Dendritic cell treated with granulocyte-macrophage colony-stimulating factor and Interleukin-4, amounts not matched to agents 40 ng/mL and 50 ng/mL, for 4 days (primary cell): ENCODE measurements around the gene INPP1.

Experiments
- H3K27ac Mint-ChIP-seq: one replicate; pipeline ENCODE4 v1.8.0; 2022; ENCODE audit warnings: mild to moderate bottlenecking, mixed read lengths
- H3K27me3 Mint-ChIP-seq: one replicate; pipeline ENCODE4 v1.8.0; 2022; ENCODE audit warnings: mild to moderate bottlenecking, mixed read lengths
- H3K36me3 Mint-ChIP-seq: one replicate; pipeline ENCODE4 v1.8.0; 2022; ENCODE audit warnings: low read depth, mixed read lengths
- H3K4me1 Mint-ChIP-seq: one replicate; pipeline ENCODE4 v1.8.0; 2022; ENCODE audit warnings: low read depth, mixed read lengths
- H3K4me3 Mint-ChIP-seq: one replicate; pipeline ENCODE4 v1.8.0; 2022; ENCODE audit warnings: mild to moderate bottlenecking, moderate library complexity, mixed read lengths
- H3K9me3 Mint-ChIP-seq: one replicate; pipeline ENCODE4 v1.8.0; 2022; ENCODE audit warnings: mixed read lengths
- intact Hi-C: fragments of 100-400 bp; cut with micrococcal nuclease; formaldehyde crosslinking; loops from one replicate; pipeline ENCODE4 v1.15.0; 2022

INPP1 gene

GRCh38 chr2:190360561-190360960 is 17.2 kb downstream of the INPP1 start:
- H3K36me3 Mint-ChIP-seq: peaks cover 9% of the 10 kb centered on the region
- intact Hi-C loops: no loop called here
- H3K27ac Mint-ChIP-seq: no peak overlapping the region
- H3K4me3 Mint-ChIP-seq: no peak overlapping the region
- H3K27me3 Mint-ChIP-seq: no peaks in the 10 kb centered on the region
- no peaks in the 10 kb centered on the region for H3K9me3 Mint-ChIP-seq
- peaks cover 6% of the 10 kb centered on the region for H3K4me1 Mint-ChIP-seq

- intact Hi-C loops: no loop called here
- H3K4me1 Mint-ChIP-seq: peaks cover 6% of the 10 kb centered on the region
- H3K9me3 Mint-ChIP-seq: no peaks in the 10 kb centered on the region
- H3K27ac Mint-ChIP-seq: no peak overlapping the region
- H3K36me3 Mint-ChIP-seq: peaks cover 9% of the 10 kb centered on the region
- no peaks in the 10 kb centered on the region for H3K27me3 Mint-ChIP-seq
- H3K4me3 Mint-ChIP-seq: no peak overlapping the region
Measured at GRCh38 chr2:190360965-190361364, 17.6 kb downstream of the INPP1 start.

GRCh38 chr2:190361572-190361971 is 18.2 kb downstream of the INPP1 start:
- intact Hi-C loops: no loop called here
- H3K4me1 Mint-ChIP-seq: no peaks in the 10 kb centered on the region

GRCh38 chr2:190362894-190363293 is 19.5 kb downstream of the INPP1 start:
- H3K27me3 Mint-ChIP-seq: no peaks in the 10 kb centered on the region
- H3K9me3 Mint-ChIP-seq: no peaks in the 10 kb centered on the region
- H3K27ac Mint-ChIP-seq: no peak overlapping the region
- intact Hi-C loops: no loop called here
- no peak overlapping the region for H3K4me3 Mint-ChIP-seq
- H3K36me3 Mint-ChIP-seq: peaks cover 14% of the 10 kb centered on the region
- H3K4me1 Mint-ChIP-seq: no peaks in the 10 kb centered on the region

More at GRCh38 chr2:190361572-190361971, 18.2 kb downstream of the INPP1 start:
- H3K27ac Mint-ChIP-seq: no peak overlapping the region
- peaks cover 9% of the 10 kb centered on the region for H3K36me3 Mint-ChIP-seq
- H3K27me3 Mint-ChIP-seq: no peaks in the 10 kb centered on the region
- H3K4me3 Mint-ChIP-seq: no peak overlapping the region
- no peaks in the 10 kb centered on the region for H3K9me3 Mint-ChIP-seq

- Mint-ChIP-seq H3K4me3 (no peak overlapping the region), H3K36me3 (peaks cover 21% of the 10 kb centered on the region), H3K27ac (no peak overlapping the region), H3K4me1 (no peaks in the 10 kb centered on the region), H3K9me3 (no peaks in the 10 kb centered on the region), H3K27me3 (no peaks in the 10 kb centered on the region)
- intact Hi-C loops: no loop called here
Measured at GRCh38 chr2:190365499-190366204, 22.3 kb downstream of the INPP1 start.

- intact Hi-C loops: no loop called here
- no peaks in the 10 kb centered on the region for H3K4me1 Mint-ChIP-seq
- H3K27me3 Mint-ChIP-seq: no peaks in the 10 kb centered on the region
- no peak overlapping the region for H3K27ac Mint-ChIP-seq
- H3K9me3 Mint-ChIP-seq: no peaks in the 10 kb centered on the region
- H3K36me3 Mint-ChIP-seq: peaks cover 27% of the 10 kb centered on the region
- H3K4me3 Mint-ChIP-seq: no peak overlapping the region
Measured at GRCh38 chr2:190366248-190366753, 22.9 kb downstream of the INPP1 start.

GRCh38 chr2:190367091-190367490 is 23.7 kb downstream of the INPP1 start:
- Mint-ChIP-seq H3K4me3 (no peak overlapping the region), H3K27me3 (no peaks in the 10 kb centered on the region), H3K9me3 (no peaks in the 10 kb centered on the region), H3K27ac (no peak overlapping the region), H3K36me3 (peaks cover 27% of the 10 kb centered on the region), H3K4me1 (no peaks in the 10 kb centered on the region)
- intact Hi-C loops: no loop called here

- no peak overlapping the region for H3K4me3 Mint-ChIP-seq
- H3K36me3 Mint-ChIP-seq: peaks cover 27% of the 10 kb centered on the region
- no peaks in the 10 kb centered on the region for H3K4me1 Mint-ChIP-seq
- intact Hi-C loops: no loop called here
- no peak overlapping the region for H3K27ac Mint-ChIP-seq
- no peaks in the 10 kb centered on the region for H3K9me3 Mint-ChIP-seq
- H3K27me3 Mint-ChIP-seq: no peaks in the 10 kb centered on the region
Measured at GRCh38 chr2:190369635-190370034, 26.2 kb downstream of the INPP1 start.

- Mint-ChIP-seq H3K27me3 (no peaks in the 10 kb centered on the region), H3K36me3 (peaks cover 2% of the 10 kb centered on the region), H3K9me3 (no peaks in the 10 kb centered on the region), H3K27ac (no peak overlapping the region), H3K4me3 (no peak overlapping the region), H3K4me1 (no peaks in the 10 kb centered on the region)
- intact Hi-C loops: no loop called here
Measured at GRCh38 chr2:190376083-190376482, 32.7 kb downstream of the INPP1 start.

- no peaks in the 10 kb centered on the region for H3K36me3 Mint-ChIP-seq
- intact Hi-C loops: no loop called here
- H3K27ac Mint-ChIP-seq: no peak overlapping the region
- H3K4me1 Mint-ChIP-seq: no peaks in the 10 kb centered on the region
- no peaks in the 10 kb centered on the region for H3K9me3 Mint-ChIP-seq
- no peak overlapping the region for H3K4me3 Mint-ChIP-seq
- H3K27me3 Mint-ChIP-seq: no peaks in the 10 kb centered on the region
Measured at GRCh38 chr2:190376591-190377245, 33.3 kb downstream of the INPP1 start.

- no peak overlapping the region for H3K4me3 Mint-ChIP-seq
- intact Hi-C loops: no loop called here
- no peaks in the 10 kb centered on the region for H3K9me3 Mint-ChIP-seq
- no peak overlapping the region for H3K27ac Mint-ChIP-seq
- no peaks in the 10 kb centered on the region for H3K4me1 Mint-ChIP-seq
- H3K27me3 Mint-ChIP-seq: no peaks in the 10 kb centered on the region
- no peaks in the 10 kb centered on the region for H3K36me3 Mint-ChIP-seq
Measured at GRCh38 chr2:190378880-190379237, 35.5 kb downstream of the INPP1 start.

GRCh38 chr2:190379249-190379964 is 36.0 kb downstream of the INPP1 start:
- Mint-ChIP-seq H3K4me1 (no peaks in the 10 kb centered on the region), H3K27me3 (no peaks in the 10 kb centered on the region), H3K27ac (no peak overlapping the region), H3K4me3 (no peak overlapping the region), H3K9me3 (no peaks in the 10 kb centered on the region), H3K36me3 (no peaks in the 10 kb centered on the region)
- intact Hi-C loops: no loop called here

- Mint-ChIP-seq H3K27me3 (no peaks in the 10 kb centered on the region), H3K9me3 (no peaks in the 10 kb centered on the region), H3K27ac (no peak overlapping the region), H3K4me3 (no peak overlapping the region), H3K4me1 (no peaks in the 10 kb centered on the region), H3K36me3 (no peaks in the 10 kb centered on the region)
- intact Hi-C loops: no loop called here
Measured at GRCh38 chr2:190380962-190381412, 37.6 kb downstream of the INPP1 start.

GRCh38 chr2:190382851-190383250 is 39.5 kb downstream of the INPP1 start:
- no peak overlapping the region for H3K27ac Mint-ChIP-seq
- no peaks in the 10 kb centered on the region for H3K4me1 Mint-ChIP-seq
- no peaks in the 10 kb centered on the region for H3K9me3 Mint-ChIP-seq
- H3K36me3 Mint-ChIP-seq: no peaks in the 10 kb centered on the region
- intact Hi-C loops: no loop called here
- no peaks in the 10 kb centered on the region for H3K27me3 Mint-ChIP-seq
- H3K4me3 Mint-ChIP-seq: no peak overlapping the region
